Liver (tissue), 9 donors: ENCODE measurements around the gene CNIH2. TPM values are rescaled to one million over a fixed set of nuclear protein-coding genes. Genes with fewer than 3 reads are reported as not detected.

ENCODE experiments used
- DNase-seq: peaks from one replicate; pipeline ENCODE4 v3.0.0-alpha.2; 2017; ENCODE audit warnings: low spot score
- H3K27ac ChIP-seq, 2 donors: one replicate each; pipeline ENCODE4 v1.7.0; 2013; ENCODE audit warnings: inconsistent platforms in 2 of 2, low read length in 2 of 2, control low read depth in 1 of 2, low read depth in 1 of 2, mild to moderate bottlenecking in 1 of 2
- H3K27me3 ChIP-seq, 4 donors: one replicate each; pipeline versions ENCODE4 v1.6.1 to v1.7.0; 2013; ENCODE audit warnings: low read length in 3 of 4, inconsistent platforms in 1 of 4, mild to moderate bottlenecking in 1 of 4, moderate library complexity in 1 of 4; ENCODE audit not compliant: control insufficient read depth in 4 of 4, insufficient read depth in 4 of 4
- H3K36me3 ChIP-seq, 4 donors: one replicate each; pipeline versions ENCODE4 v1.6.1 to v1.7.0; 2013; ENCODE audit warnings: low read length in 3 of 4, mild to moderate bottlenecking in 3 of 4, low read depth in 1 of 4, moderate library complexity in 1 of 4; ENCODE audit not compliant: control insufficient read depth in 4 of 4, insufficient read depth in 3 of 4
- H3K4me1 ChIP-seq, 4 donors: one replicate each; pipeline versions ENCODE4 v1.6.1 to v1.7.0; 2013; ENCODE audit warnings: low read length in 3 of 4, mild to moderate bottlenecking in 3 of 4, moderate library complexity in 1 of 4; ENCODE audit not compliant: control insufficient read depth in 4 of 4, insufficient read depth in 4 of 4
- H3K4me3 ChIP-seq, 3 donors: one replicate each; pipeline versions ENCODE4 v1.6.1 to v1.7.0; 2013; ENCODE audit warnings: low read length in 3 of 3, control low read depth in 1 of 3, low read depth in 1 of 3, mild to moderate bottlenecking in 1 of 3
- H3K9ac ChIP-seq, 2 donors: one replicate each; pipeline ENCODE4 v1.7.0; 2013; ENCODE audit warnings: low read length in 2 of 2, mild to moderate bottlenecking in 2 of 2, moderate library complexity in 2 of 2, control low read depth in 1 of 2, low read depth in 1 of 2
- H3K9me3 ChIP-seq, 4 donors: one replicate each; pipeline versions ENCODE4 v1.6.1 to v1.7.0; 2013; ENCODE audit warnings: low read length in 3 of 4; ENCODE audit not compliant: control insufficient read depth in 4 of 4
- EGR1 ChIP-seq, 2 donors: IDR thresholded peaks; 2 replicates each; pipeline ENCODE4 v1.6.1; 2016 to 2018; ENCODE audit warnings: antibody characterized with exemption in 2 of 2, low read depth in 2 of 2
- FOXA1 ChIP-seq: IDR thresholded peaks from 2 replicates; pipeline ENCODE4 v1.6.1; 2016; ENCODE audit warnings: antibody characterized with exemption
- FOXA2 ChIP-seq: IDR thresholded peaks from 2 replicates; pipeline ENCODE4 v1.6.1; 2016; ENCODE audit warnings: antibody characterized with exemption
- GABPA ChIP-seq, 2 donors: IDR thresholded peaks in 1 of 2; conservative IDR thresholded peaks in 1 of 2; 2 replicates each; pipeline ENCODE4 v1.6.1; 2016; ENCODE audit warnings: antibody characterized with exemption in 2 of 2, mild to moderate bottlenecking in 1 of 2, moderate library complexity in 1 of 2
- HNF4A ChIP-seq, 2 donors: conservative IDR thresholded peaks; 2 replicates each; pipeline ENCODE4 v1.6.1; 2016; ENCODE audit warnings: antibody characterized with exemption in 2 of 2, mild to moderate bottlenecking in 2 of 2
- NR2F2 ChIP-seq: IDR thresholded peaks from 2 replicates; pipeline ENCODE4 v1.6.1; 2016; ENCODE audit warnings: antibody characterized with exemption
- RAD21 ChIP-seq, 2 donors: IDR thresholded peaks; 2 replicates each; pipeline ENCODE4 v1.6.1; 2016; ENCODE audit warnings: antibody characterized with exemption in 2 of 2, mild to moderate bottlenecking in 2 of 2
- REST ChIP-seq: IDR thresholded peaks from 2 replicates; pipeline ENCODE4 v1.6.1; 2016; ENCODE audit warnings: antibody characterized with exemption, mild to moderate bottlenecking
- RXRA ChIP-seq, 2 donors: IDR thresholded peaks; 2 replicates each; pipeline ENCODE4 v1.6.1; 2017 to 2018; ENCODE audit warnings: antibody characterized with exemption in 2 of 2, mild to moderate bottlenecking in 1 of 2
- SP1 ChIP-seq: IDR thresholded peaks from 2 replicates; pipeline ENCODE4 v1.6.1; 2018; ENCODE audit warnings: antibody characterized with exemption, mild to moderate bottlenecking
- TAF1 ChIP-seq: conservative IDR thresholded peaks from 2 replicates; pipeline ENCODE4 v1.6.1; 2016; ENCODE audit warnings: antibody characterized with exemption, mild to moderate bottlenecking
- YY1 ChIP-seq: IDR thresholded peaks from 2 replicates; pipeline ENCODE4 v1.6.1; 2016; ENCODE audit warnings: antibody characterized with exemption, mild to moderate bottlenecking
- WGBS: extraction: QIAGEN DNeasy Blood & Tissue Kit; methylation state at CpG from one replicate; pipeline ENCODE4 v1.1.7; 2013; 5-methylcytosine and 5-hydroxymethylcytosine counted together
- polyA plus RNA-seq, 2 donors: library from polyadenylated mRNA; stranded (reverse) in 1 of 2; unstranded in 1 of 2; fragments of 200-250 nt in 1 of 2; fragments of >200 nt in 1 of 2; fragmentation: Nextera tagmentation in 1 of 2; extraction: Ambion mirVana in 1 of 2; gene quantifications; one replicate each; pipeline versions ENCODE4 v1.2.1 to v1.2.3, GENCODE V29; 2013 to 2015
- total RNA-seq, 2 donors: library from RNA; depleted of rRNA; stranded (reverse); fragments of >200 nt; gene quantifications; one replicate each; pipeline ENCODE4 v1.2.3, GENCODE V29; 2014
- TF ChIP-seq, protein P1 (sequence below): IDR thresholded peaks from 2 replicates; pipeline ENCODE4 v1.6.1; 2016; ENCODE audit warnings: antibody characterized with exemption
- TF ChIP-seq, protein P2 (sequence below): fragments of 150-350 bp; IDR thresholded peaks from 2 replicates; pipeline ENCODE4 v1.5.1; 2017; ENCODE audit warnings: improper control_type of control experiment, low read depth, low read length; ENCODE audit not compliant: missing input control
- TF ChIP-seq, protein P3 (sequence below): IDR thresholded peaks from 2 replicates; pipeline ENCODE4 v1.6.1; 2016; ENCODE audit warnings: antibody characterized with exemption
- TF ChIP-seq, protein P4 (sequence below): IDR thresholded peaks from 2 replicates; pipeline ENCODE4 v1.6.1; 2016; ENCODE audit warnings: antibody characterized with exemption
- donor health status: healthy.
- donor health status: healthy.
- donor health status: healthy.
- donor health status: healthy.
- donor health status: healthy.

Gene CNIH2
- total and polyA plus RNA-seq, 4 donors, result 0.07 TPM; not detected in 3

DNA sequence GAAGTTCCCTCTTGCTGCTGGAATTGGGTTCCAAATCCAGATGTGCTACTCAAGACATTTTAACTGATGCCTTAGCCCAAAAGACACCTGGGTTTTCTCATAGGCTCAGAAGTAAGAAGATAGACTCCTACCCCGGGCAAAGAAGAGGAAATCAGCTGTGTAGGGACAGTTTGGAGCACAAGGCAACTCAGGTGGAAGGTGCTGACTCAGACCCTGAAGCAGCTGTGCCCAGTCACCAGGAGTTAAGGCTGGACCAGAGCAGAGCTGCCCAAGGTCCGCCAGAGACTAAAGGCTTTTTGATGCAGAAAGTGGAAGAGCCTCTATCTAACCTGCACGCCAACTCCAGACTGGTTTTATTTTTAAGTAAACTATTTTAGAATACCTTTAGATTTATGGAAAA is 30.2 kb upstream of the CNIH2 start:
- no peak for DNase-seq
- Histone ChIP-seq H3K9me3 (no peaks in the 10 kb centered on the region), H3K27ac (no peak overlapping the region), H3K4me3 (no peak overlapping the region), H3K27me3 (no peaks in the 10 kb centered on the region), H3K4me1 (no peaks in the 10 kb centered on the region), H3K36me3 (peaks cover 0 to 5% (median 0%) of the 10 kb centered on the region in 4 donors), H3K9ac (no peak overlapping the region)
- TF ChIP-seq REST, result no peak
- TF ChIP-seq, protein P1, sequence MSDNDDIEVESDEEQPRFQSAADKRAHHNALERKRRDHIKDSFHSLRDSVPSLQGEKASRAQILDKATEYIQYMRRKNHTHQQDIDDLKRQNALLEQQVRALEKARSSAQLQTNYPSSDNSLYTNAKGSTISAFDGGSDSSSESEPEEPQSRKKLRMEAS, result no peak
- no peak for TF ChIP-seq SP1
- TF ChIP-seq HNF4A (conservative IDR thresholded peaks at IDR 0.05), result no peak
- no peak for TF ChIP-seq FOXA2
- no peak for TF ChIP-seq YY1
- no peak for TF ChIP-seq RAD21 (IDR thresholded peaks at IDR 0.05)
- TF ChIP-seq, protein P2, sequence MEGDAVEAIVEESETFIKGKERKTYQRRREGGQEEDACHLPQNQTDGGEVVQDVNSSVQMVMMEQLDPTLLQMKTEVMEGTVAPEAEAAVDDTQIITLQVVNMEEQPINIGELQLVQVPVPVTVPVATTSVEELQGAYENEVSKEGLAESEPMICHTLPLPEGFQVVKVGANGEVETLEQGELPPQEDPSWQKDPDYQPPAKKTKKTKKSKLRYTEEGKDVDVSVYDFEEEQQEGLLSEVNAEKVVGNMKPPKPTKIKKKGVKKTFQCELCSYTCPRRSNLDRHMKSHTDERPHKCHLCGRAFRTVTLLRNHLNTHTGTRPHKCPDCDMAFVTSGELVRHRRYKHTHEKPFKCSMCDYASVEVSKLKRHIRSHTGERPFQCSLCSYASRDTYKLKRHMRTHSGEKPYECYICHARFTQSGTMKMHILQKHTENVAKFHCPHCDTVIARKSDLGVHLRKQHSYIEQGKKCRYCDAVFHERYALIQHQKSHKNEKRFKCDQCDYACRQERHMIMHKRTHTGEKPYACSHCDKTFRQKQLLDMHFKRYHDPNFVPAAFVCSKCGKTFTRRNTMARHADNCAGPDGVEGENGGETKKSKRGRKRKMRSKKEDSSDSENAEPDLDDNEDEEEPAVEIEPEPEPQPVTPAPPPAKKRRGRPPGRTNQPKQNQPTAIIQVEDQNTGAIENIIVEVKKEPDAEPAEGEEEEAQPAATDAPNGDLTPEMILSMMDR, result no peak
- no peak for TF ChIP-seq NR2F2
- TF ChIP-seq FOXA1, result no peak
- TF ChIP-seq, protein P3, sequence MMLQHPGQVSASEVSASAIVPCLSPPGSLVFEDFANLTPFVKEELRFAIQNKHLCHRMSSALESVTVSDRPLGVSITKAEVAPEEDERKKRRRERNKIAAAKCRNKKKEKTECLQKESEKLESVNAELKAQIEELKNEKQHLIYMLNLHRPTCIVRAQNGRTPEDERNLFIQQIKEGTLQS, result no peak
- TF ChIP-seq TAF1, result no peak
- TF ChIP-seq, protein P4, sequence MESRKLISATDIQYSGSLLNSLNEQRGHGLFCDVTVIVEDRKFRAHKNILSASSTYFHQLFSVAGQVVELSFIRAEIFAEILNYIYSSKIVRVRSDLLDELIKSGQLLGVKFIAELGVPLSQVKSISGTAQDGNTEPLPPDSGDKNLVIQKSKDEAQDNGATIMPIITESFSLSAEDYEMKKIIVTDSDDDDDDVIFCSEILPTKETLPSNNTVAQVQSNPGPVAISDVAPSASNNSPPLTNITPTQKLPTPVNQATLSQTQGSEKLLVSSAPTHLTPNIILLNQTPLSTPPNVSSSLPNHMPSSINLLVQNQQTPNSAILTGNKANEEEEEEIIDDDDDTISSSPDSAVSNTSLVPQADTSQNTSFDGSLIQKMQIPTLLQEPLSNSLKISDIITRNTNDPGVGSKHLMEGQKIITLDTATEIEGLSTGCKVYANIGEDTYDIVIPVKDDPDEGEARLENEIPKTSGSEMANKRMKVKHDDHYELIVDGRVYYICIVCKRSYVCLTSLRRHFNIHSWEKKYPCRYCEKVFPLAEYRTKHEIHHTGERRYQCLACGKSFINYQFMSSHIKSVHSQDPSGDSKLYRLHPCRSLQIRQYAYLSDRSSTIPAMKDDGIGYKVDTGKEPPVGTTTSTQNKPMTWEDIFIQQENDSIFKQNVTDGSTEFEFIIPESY, result no peak
- TF ChIP-seq RXRA (IDR thresholded peaks at IDR 0.05), result no peak
- no peak for TF ChIP-seq GABPA (IDR thresholded peaks at IDR 0.05 in 1 of 2, conservative IDR thresholded peaks at IDR 0.05 in 1 of 2)
- TF ChIP-seq EGR1 (IDR thresholded peaks at IDR 0.05; ENCODE audit: low read depth in 2 of 2), result no peak
- 98% methylated on average over 3 of the region's 3 CpGs for WGBS

DNA sequence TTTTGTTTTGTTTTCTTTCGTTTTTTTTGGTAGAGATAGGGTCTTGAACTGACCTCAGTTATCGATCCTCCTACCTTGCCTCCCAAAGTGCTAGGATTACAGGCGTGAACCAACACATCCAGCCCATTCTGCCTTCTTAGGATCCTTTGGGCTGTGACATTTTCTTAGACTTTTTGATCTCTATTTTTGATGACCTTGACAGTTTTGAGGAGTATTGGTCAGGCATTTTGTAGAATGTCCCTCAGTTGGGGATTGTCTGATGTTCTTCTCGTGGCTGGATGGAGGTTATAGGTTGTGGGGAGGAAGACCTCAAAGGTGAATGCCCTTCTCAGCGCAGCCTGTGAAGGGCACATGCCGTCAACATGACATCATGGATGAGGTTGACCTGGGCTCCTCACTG is 29.1 kb upstream of the CNIH2 start:
- Histone ChIP-seq H3K9me3 (no peaks in the 10 kb centered on the region), H3K9ac (no peak overlapping the region), H3K4me1 (no peaks in the 10 kb centered on the region), H3K4me3 (no peak overlapping the region), H3K27ac (no peak overlapping the region), H3K36me3 (peaks cover 0 to 4% (median 0%) of the 10 kb centered on the region in 4 donors), H3K27me3 (no peaks in the 10 kb centered on the region)
- WGBS, result 90% methylated on average over 6 of the region's 6 CpGs
- no peak for DNase-seq
- TF ChIP-seq RXRA (IDR thresholded peaks at IDR 0.05), result no peak
- no peak for TF ChIP-seq HNF4A (conservative IDR thresholded peaks at IDR 0.05)
- TF ChIP-seq YY1, result no peak
- TF ChIP-seq, protein P1, result no peak
- TF ChIP-seq, protein P2, result no peak
- no peak for TF ChIP-seq RAD21 (IDR thresholded peaks at IDR 0.05)
- no peak for TF ChIP-seq FOXA1
- TF ChIP-seq, protein P4, result no peak
- no peak for TF ChIP-seq SP1
